HepG2 (cell line): ENCODE results near the gene OTOG. TPM values are rescaled to one million over a fixed set of nuclear protein-coding genes. Genes with fewer than 3 reads are reported as not detected.

Experiments used
- ATAC-seq: fragments of 200-7000 bp; cut with Tn5 transposase; 3 replicates; pipeline ENCODE4 v1.9.1; 2020; ENCODE audit warnings: mild to moderate bottlenecking, moderate library complexity
- BruUV-seq: library from RNA; stranded (reverse); fragments of 400-500 nt; replicated peaks from 2 replicates; lab custom pipeline; 2021; lab: Mats Ljungman, UMichigan
- CTCF ChIA-PET: fragments of 300-600 bp; formaldehyde crosslinking; extraction: SDS; loops from one replicate; lab custom pipeline; 2021; ENCODE audit warnings: low total read pairs, inconsistent platforms, low intra/inter-chr PET ratio; lab: Yijun Ruan, JAX
- POLR2A ChIA-PET: fragments of 350-600 bp; sonication (Branson Sonifier 250); formaldehyde crosslinking; loops from one replicate; lab custom pipeline; 2020; ENCODE audit warnings: antibody characterized with exemption, inconsistent platforms; lab: Yijun Ruan, JAX
- DNase-seq: peaks from one replicate; pipeline ENCODE4 v3.0.0-alpha.2; 2015; ENCODE audit warnings: low spot score
- FAIRE-seq: peaks from 3 replicates; lab custom pipeline; 2011; peaks lifted over from hg19 to GRCh38; lab: Jason Lieb, UNC
- H2AFZ ChIP-seq: one replicate; pipeline ENCODE4 v1.6.1; 2011; ENCODE audit warnings: low read length, inconsistent platforms
- H3K27ac ChIP-seq: fragments of 300-600 bp; 3 replicates; pipeline ENCODE4 v1.8.0; 2011; ENCODE audit warnings: mixed run types, mild to moderate bottlenecking, mixed read lengths, low read length, inconsistent platforms; ENCODE audit not compliant: insufficient read depth; ENCODE audit errors: extremely low read length
- H3K27me3 ChIP-seq, 2 experiments: fragments of 200-600 bp in 1 of 2; 2 replicates in 1 of 2; 3 replicates in 1 of 2; pipeline versions ENCODE4 v1.6.0 to v1.8.0; 2011; ENCODE audit warnings: low read length in 2 of 2, mild to moderate bottlenecking in 2 of 2, moderate library complexity in 2 of 2, inconsistent platforms in 1 of 2; ENCODE audit not compliant: insufficient read depth in 2 of 2, control insufficient read depth in 1 of 2
- H3K36me3 ChIP-seq, 2 experiments: fragments of 200-600 bp in 1 of 2; replicated peaks in 1 of 2; 2 replicates in 1 of 2; 3 replicates in 1 of 2; pipeline versions ENCODE4 v1.5.1 to v1.8.0; 2011; ENCODE audit warnings: low read length in 2 of 2, inconsistent platforms in 1 of 2; ENCODE audit not compliant: insufficient read depth in 2 of 2, control insufficient read depth in 1 of 2
- H3K4me1 ChIP-seq: 2 replicates; pipeline ENCODE4 v1.5.1; 2012; ENCODE audit warnings: low read length, inconsistent platforms; ENCODE audit not compliant: insufficient read depth
- H3K4me2 ChIP-seq: 2 replicates; pipeline ENCODE4 v1.6.0; 2011; ENCODE audit warnings: low read depth, low read length, inconsistent platforms
- H3K4me3 ChIP-seq, 3 experiments: fragments of 200-600 bp in 1 of 3; sonication (generic), shearing (Covaris generic) in 1 of 3; replicated peaks in 1 of 3; 2 replicates each; pipeline ENCODE4 v1.5.1; 2011 to 2016; ENCODE audit warnings: low read length in 3 of 3, inconsistent platforms in 2 of 3, low read depth in 2 of 3, mild to moderate bottlenecking in 2 of 3, control low read depth in 1 of 3, mixed read lengths in 1 of 3; ENCODE audit not compliant: insufficient read depth in 1 of 3
- H3K79me2 ChIP-seq: one replicate; pipeline ENCODE4 v1.6.1; 2011; ENCODE audit warnings: low read length, inconsistent platforms; ENCODE audit not compliant: insufficient read depth
- H3K9ac ChIP-seq: 2 replicates; pipeline ENCODE4 v1.6.0; 2011; ENCODE audit warnings: mild to moderate bottlenecking, low read depth, low read length, inconsistent platforms; ENCODE audit not compliant: insufficient read depth
- H3K9me3 ChIP-seq: 2 replicates; pipeline ENCODE4 v1.5.1; 2012; ENCODE audit warnings: mild to moderate bottlenecking, low read length
- H4K20me1 ChIP-seq: 2 replicates; pipeline ENCODE4 v1.6.0; 2011; ENCODE audit warnings: inconsistent platforms, mild to moderate bottlenecking, low read length, moderate library complexity; ENCODE audit not compliant: insufficient read depth
- ADNP ChIP-seq: sonication (generic); formaldehyde crosslinking; IDR thresholded peaks from 2 replicates; pipeline ENCODE4 v1.4.0; 2020; ENCODE audit warnings: missing genetic modification reagents
- DR1 ChIP-seq: sonication (generic); formaldehyde crosslinking; IDR thresholded peaks from 2 replicates; pipeline ENCODE4 v1.8.0; 2021; ENCODE audit warnings: mild to moderate bottlenecking, missing genetic modification reagents, inconsistent platforms
- EED ChIP-seq: sonication (generic); formaldehyde crosslinking; IDR thresholded peaks from 2 replicates; pipeline ENCODE4 v1.5.0; 2020; ENCODE audit warnings: mild to moderate bottlenecking, missing genetic modification reagents
- ELF4 ChIP-seq: sonication (generic); formaldehyde crosslinking; IDR thresholded peaks from 2 replicates; pipeline ENCODE4 v1.5.0; 2020; ENCODE audit warnings: missing genetic modification reagents, mild to moderate bottlenecking, moderate library complexity, borderline replicate concordance
- FOXK2 ChIP-seq: fragments of 450-650 bp; IDR thresholded peaks from 2 replicates; pipeline ENCODE4 v1.6.1; 2016
- NCOA1 ChIP-seq: sonication (generic); formaldehyde crosslinking; IDR thresholded peaks from 2 replicates; pipeline ENCODE4 v1.9.0; 2021; ENCODE audit warnings: missing genetic modification reagents
- POLR2AphosphoS2 ChIP-seq: IDR thresholded peaks from 2 replicates; pipeline ENCODE4 v1.6.1; 2011; ENCODE audit warnings: low read depth, low read length, improper control_type of control experiment
- TSC22D2 ChIP-seq: sonication (generic); formaldehyde crosslinking; IDR thresholded peaks from 2 replicates; pipeline ENCODE4 v1.5.1; 2020; ENCODE audit warnings: missing genetic modification reagents, mild to moderate bottlenecking, borderline replicate concordance
- ZBTB20 ChIP-seq: sonication (generic); formaldehyde crosslinking; IDR thresholded peaks from 2 replicates; pipeline ENCODE4 v1.8.1; 2023; ENCODE audit warnings: missing genetic modification reagents, low read depth, mild to moderate bottlenecking, borderline replicate concordance
- ZFP36 ChIP-seq: fragments of 150-350 bp; IDR thresholded peaks from 2 replicates; pipeline ENCODE4 v1.6.1; 2018; ENCODE audit warnings: borderline replicate concordance, low read length, low read depth; ENCODE audit not compliant: partially characterized antibody
- ZNF24 ChIP-seq: fragments of 450-650 bp; IDR thresholded peaks from 2 replicates; pipeline ENCODE4 v1.6.1; 2017; ENCODE audit warnings: antibody characterized with exemption, mild to moderate bottlenecking
- ZNF446 ChIP-seq: sonication (generic); formaldehyde crosslinking; IDR thresholded peaks from 2 replicates; pipeline ENCODE4 v1.5.0; 2020; ENCODE audit warnings: mild to moderate bottlenecking, missing genetic modification reagents
- ZNF567 ChIP-seq: sonication (generic); formaldehyde crosslinking; IDR thresholded peaks from 2 replicates; pipeline ENCODE4 v1.8.1; 2023; ENCODE audit warnings: mild to moderate bottlenecking, missing genetic modification reagents, borderline replicate concordance
- ZNF615 ChIP-seq: sonication (generic); formaldehyde crosslinking; IDR thresholded peaks from 2 replicates; pipeline ENCODE4 v1.5.0; 2020; ENCODE audit warnings: mild to moderate bottlenecking, missing genetic modification reagents, borderline replicate concordance
- ZNF746 ChIP-seq: sonication (generic); formaldehyde crosslinking; IDR thresholded peaks from 2 replicates; pipeline ENCODE4 v1.8.0; 2022; ENCODE audit warnings: mild to moderate bottlenecking, missing genetic modification reagents
- WGBS: methylation state at CpG from one replicate; pipeline ENCODE4 v1.1.6; 2017; ENCODE audit warnings: low lambda C conversion rate; 5-methylcytosine and 5-hydroxymethylcytosine counted together
- in situ Hi-C: cut with HindIII; loops from 2 replicates; pipeline ENCODE4 v1.10.0; 2017; ENCODE audit warnings: low pct_unique_long_range_greater_than_20kb; ENCODE audit not compliant: extremely low pct_ligation_motif_present
- intact Hi-C: fragments of 100-400 bp; cut with micrococcal nuclease; formaldehyde crosslinking; loops from one replicate; pipeline ENCODE4 v1.10.0; 2022; ENCODE audit not compliant: unreplicated experiment
- polyA plus RNA-seq, 8 experiments: library from polyadenylated mRNA; depleted of rRNA in 3 of 8; stranded (reverse) in 7 of 8; unstranded in 1 of 8; fragments of >200 nt; fragmentation: Illumina TruSeq in 4 of 8; extraction: Trizol in 4 of 8; gene quantifications; 2 replicates each; pipeline versions ENCODE4 v1.2.1 to v1.2.3, GENCODE V29; 2011 to 2016; ENCODE audit warnings: low read depth in 4 of 8, missing spikeins in 1 of 8, mixed read lengths in 1 of 8; ENCODE audit not compliant: insufficient read depth in 1 of 8
- total RNA-seq, 5 experiments: library from RNA; depleted of rRNA; stranded (reverse); fragments of >200 nt; fragmentation: Illumina TruSeq; extraction: Trizol; gene quantifications; 2 replicates each; pipeline ENCODE4 v1.2.3, GENCODE V29; 2016; ENCODE audit warnings: low read depth in 1 of 5
- TF ChIP-seq, protein P1 (sequence below): IDR thresholded peaks from 2 replicates; pipeline ENCODE4 v1.6.1; 2016; ENCODE audit warnings: missing biosample characterization, missing genetic modification reagents, low read depth
- TF ChIP-seq, protein P2 (sequence below): sonication (generic); formaldehyde crosslinking; IDR thresholded peaks from 2 replicates; pipeline ENCODE4 v1.5.1; 2020; ENCODE audit warnings: missing genetic modification reagents, mild to moderate bottlenecking, borderline replicate concordance
- TF ChIP-seq, protein P3 (sequence below): IDR thresholded peaks from 2 replicates; pipeline ENCODE4 v1.6.1; 2016; ENCODE audit warnings: low read depth, control low read depth

Gene OTOG
- total and polyA plus RNA-seq, 2 of the 13 experiments (the other 11 are each of a cell fraction or from before 2014, with no cell fraction given) = not detected

DNA sequence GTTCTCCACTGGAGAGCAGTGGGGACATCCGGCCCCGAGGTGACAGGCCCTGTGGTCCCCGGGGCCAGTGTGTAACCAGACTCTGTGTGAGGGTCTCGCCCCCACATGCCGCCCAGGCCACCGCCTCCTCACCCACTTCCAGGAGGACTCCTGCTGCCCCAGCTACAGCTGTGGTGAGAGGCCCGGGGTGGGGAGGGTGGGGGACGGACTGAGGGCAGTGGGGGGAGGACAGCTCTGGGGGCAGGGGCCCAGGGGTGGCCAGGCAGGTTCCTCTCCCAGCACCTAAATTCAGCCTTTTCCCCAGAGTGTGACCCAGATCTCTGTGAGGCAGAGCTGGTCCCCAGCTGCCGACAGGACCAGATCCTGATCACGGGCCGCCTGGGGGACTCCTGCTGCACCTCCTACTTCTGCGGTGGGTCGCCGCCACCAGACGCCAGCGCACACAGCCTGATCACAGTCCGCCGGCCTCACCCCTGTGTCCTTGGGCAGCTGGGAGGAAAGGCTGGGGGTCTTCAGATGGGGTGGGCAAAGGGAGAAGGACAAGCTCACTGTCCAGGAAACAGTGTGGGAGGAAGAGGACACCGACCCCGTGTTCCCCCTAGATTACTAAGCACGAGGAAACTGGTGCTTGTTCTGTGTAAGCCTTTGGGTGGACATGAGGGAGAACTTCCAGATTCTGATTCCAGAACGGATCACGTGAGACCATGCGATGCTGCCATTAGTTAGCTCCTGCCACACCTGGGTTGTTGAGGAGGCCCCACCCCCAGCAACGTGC is 87.9 kb downstream of the OTOG start:
- BruUV-seq = no TSS peak
- ChIA-PET CTCF (no interaction called here), POLR2A (no interaction called here)
- no peak for DNase-seq
- no peak for ATAC-seq
- no peak overlapping the region for H3K9ac ChIP-seq
- H3K27ac ChIP-seq = no peak overlapping the region
- 31% methylated on average over 9 of the region's 25 CpGs for WGBS
- no peak overlapping the region for H3K4me2 ChIP-seq
- no peak overlapping the region for H3K4me3 ChIP-seq
- in situ Hi-C loops (no loop called here), intact Hi-C loops (no loop called here)
- H3K27me3 ChIP-seq = peaks cover 3 to 28% of the 10 kb centered on the region in 2 experiments; a peak in 4 of 5 replicates
- no peaks in the 10 kb centered on the region for H4K20me1 ChIP-seq
- H3K9me3 ChIP-seq = no peaks in the 10 kb centered on the region
- H3K79me2 ChIP-seq = no peaks in the 10 kb centered on the region
- H2AFZ ChIP-seq = no peak overlapping the region
- no peak for FAIRE-seq
- H3K4me1 ChIP-seq = no peaks in the 10 kb centered on the region
- H3K36me3 ChIP-seq = no peaks in the 10 kb centered on the region
- TF ChIP-seq ZFP36 (no peak), NCOA1 (CRISPR knock-in tag) (no peak), POLR2AphosphoS2 (no peak), DR1 (CRISPR knock-in tag) (no peak), EED (CRISPR knock-in tag) (no peak), FOXK2 (no peak), ELF4 (no peak), ZNF446 (CRISPR knock-in tag) (no peak), ZNF24 (no peak), TSC22D2 (CRISPR knock-in tag) (no peak), ZBTB20 (CRISPR knock-in tag) (no peak), ADNP (CRISPR knock-in tag) (no peak), ZNF746 (CRISPR knock-in tag) (no peak), ZNF615 (no peak), ZNF567 (CRISPR knock-in tag) (no peak)
- TF ChIP-seq, protein P1, sequence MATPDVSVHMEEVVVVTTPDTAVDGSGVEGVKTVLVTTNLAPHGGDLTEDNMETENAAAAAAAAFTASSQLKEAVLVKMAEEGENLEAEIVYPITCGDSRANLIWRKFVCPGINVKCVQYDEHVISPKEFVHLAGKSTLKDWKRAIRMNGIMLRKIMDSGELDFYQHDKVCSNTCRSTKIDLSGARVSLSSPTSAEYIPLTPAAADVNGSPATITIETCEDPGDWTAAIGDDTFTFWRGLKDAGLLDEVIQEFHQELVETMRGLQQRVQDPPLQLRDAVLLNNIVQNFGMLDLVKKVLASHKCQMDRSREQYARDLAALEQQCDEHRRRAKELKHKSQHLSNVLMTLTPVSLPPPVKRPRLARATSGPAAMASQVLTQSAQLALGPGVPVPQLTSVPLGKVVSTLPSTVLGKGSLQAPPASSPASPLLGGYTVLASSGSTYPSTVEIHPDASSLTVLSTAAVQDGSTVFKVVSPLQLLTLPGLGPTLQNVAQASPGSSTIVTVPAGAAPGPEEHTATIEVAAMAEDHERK (CRISPR knock-in tag) = no peak
- TF ChIP-seq, protein P2, sequence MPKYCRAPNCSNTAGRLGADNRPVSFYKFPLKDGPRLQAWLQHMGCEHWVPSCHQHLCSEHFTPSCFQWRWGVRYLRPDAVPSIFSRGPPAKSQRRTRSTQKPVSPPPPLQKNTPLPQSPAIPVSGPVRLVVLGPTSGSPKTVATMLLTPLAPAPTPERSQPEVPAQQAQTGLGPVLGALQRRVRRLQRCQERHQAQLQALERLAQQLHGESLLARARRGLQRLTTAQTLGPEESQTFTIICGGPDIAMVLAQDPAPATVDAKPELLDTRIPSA (CRISPR knock-in tag) = no peak
- TF ChIP-seq, protein P3, sequence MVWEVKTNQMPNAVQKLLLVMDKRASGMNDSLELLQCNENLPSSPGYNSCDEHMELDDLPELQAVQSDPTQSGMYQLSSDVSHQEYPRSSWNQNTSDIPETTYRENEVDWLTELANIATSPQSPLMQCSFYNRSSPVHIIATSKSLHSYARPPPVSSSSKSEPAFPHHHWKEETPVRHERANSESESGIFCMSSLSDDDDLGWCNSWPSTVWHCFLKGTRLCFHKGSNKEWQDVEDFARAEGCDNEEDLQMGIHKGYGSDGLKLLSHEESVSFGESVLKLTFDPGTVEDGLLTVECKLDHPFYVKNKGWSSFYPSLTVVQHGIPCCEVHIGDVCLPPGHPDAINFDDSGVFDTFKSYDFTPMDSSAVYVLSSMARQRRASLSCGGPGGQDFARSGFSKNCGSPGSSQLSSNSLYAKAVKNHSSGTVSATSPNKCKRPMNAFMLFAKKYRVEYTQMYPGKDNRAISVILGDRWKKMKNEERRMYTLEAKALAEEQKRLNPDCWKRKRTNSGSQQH (CRISPR knock-in tag) = no peak
